ENCODE data around the gene ZNF160.
"Not testable (repeated sequence)": the region's sequence is repeated elsewhere in the genome, so short reads cannot be mapped to it uniquely, and the experiment has no call there.

The ZNF160 gene

DNA sequence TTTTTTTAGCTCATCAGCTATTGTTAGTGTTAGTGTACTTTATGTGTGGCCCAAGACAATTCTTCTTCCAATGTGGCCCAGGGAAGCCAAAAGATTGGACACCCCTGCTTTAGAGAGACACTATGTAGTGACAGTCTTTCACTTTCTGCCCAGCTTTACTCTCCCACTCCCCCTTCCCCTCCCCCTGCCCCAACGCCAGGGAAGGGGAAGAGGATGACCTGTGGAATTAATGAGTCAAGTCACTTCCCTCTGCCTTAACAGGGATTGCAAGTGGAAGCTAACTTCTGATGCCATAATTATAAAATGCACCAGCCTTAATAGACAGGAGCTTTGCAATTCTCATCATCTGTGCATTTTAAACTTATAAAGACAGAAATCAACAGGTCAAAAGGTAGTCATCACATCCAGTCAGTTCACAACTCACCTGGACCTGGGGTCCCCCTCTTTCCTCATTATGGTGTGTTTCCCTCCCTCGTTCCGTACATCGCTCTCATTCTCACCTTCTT lies 27.9 kb upstream of the ZNF160 start:
- TF ChIP-seq, protein P1, sequence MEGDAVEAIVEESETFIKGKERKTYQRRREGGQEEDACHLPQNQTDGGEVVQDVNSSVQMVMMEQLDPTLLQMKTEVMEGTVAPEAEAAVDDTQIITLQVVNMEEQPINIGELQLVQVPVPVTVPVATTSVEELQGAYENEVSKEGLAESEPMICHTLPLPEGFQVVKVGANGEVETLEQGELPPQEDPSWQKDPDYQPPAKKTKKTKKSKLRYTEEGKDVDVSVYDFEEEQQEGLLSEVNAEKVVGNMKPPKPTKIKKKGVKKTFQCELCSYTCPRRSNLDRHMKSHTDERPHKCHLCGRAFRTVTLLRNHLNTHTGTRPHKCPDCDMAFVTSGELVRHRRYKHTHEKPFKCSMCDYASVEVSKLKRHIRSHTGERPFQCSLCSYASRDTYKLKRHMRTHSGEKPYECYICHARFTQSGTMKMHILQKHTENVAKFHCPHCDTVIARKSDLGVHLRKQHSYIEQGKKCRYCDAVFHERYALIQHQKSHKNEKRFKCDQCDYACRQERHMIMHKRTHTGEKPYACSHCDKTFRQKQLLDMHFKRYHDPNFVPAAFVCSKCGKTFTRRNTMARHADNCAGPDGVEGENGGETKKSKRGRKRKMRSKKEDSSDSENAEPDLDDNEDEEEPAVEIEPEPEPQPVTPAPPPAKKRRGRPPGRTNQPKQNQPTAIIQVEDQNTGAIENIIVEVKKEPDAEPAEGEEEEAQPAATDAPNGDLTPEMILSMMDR (IDR thresholded peaks at IDR 0.05; ENCODE audit: low read depth, low read length): no peak
- DNase-seq (ENCODE audit: extremely low read depth, low read depth): no peak

- no peak for DNase-seq (ENCODE audit: extremely low read depth, low read depth)
Observed at GRCh38 chr19:53130506-53130905, 27.3 kb upstream of the ZNF160 start.

GRCh38 chr19:53126733-53127526 lies 23.7 kb upstream of the ZNF160 start:
- not testable (repeated sequence) for DNase-seq (ENCODE audit: extremely low read depth, low read depth)

More at GRCh38 chr19:53130506-53130905, 27.3 kb upstream of the ZNF160 start:
- TF ChIP-seq, protein P1 (IDR thresholded peaks at IDR 0.05; ENCODE audit: low read depth, low read length): no peak

GRCh38 chr19:53123400-53123799 lies 20.2 kb upstream of the ZNF160 start:
- TF ChIP-seq, protein P1 (IDR thresholded peaks at IDR 0.05; ENCODE audit: low read depth, low read length): no peak

DNA sequence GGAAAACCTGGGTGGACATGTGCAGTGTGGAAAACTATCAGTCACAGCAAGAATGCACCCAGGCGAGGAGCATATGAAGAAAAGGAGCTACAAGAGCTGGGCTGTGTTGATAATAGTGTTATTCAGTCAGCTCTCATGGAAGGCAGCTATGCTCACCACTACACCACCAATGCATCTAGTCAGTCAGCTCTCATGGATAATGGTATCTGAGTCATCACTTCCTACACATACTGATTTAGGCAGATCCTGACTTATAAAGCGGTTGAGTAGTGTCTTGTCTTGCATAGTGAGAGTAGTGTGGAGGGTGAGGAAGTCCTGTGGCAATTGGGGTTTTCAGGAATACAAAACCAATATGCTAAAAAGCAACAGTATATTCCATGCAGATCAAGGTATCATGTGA lies 9.1 kb upstream of the ZNF160 start:
- TF ChIP-seq, protein P1 (IDR thresholded peaks at IDR 0.05; ENCODE audit: low read depth, low read length): no peak
- no peak for DNase-seq (ENCODE audit: extremely low read depth, low read depth)

More at GRCh38 chr19:53123400-53123799, 20.2 kb upstream of the ZNF160 start:
- no peak for DNase-seq (ENCODE audit: extremely low read depth, low read depth)

- TF ChIP-seq, protein P1 (IDR thresholded peaks at IDR 0.05; ENCODE audit: low read depth, low read length): no peak
- DNase-seq (ENCODE audit: extremely low read depth, low read depth): no peak
Observed at GRCh38 chr19:53109527-53109926, 6.3 kb upstream of the ZNF160 start.

- TF ChIP-seq, protein P1 (IDR thresholded peaks at IDR 0.05; ENCODE audit: low read depth, low read length): no peak
- no peak for DNase-seq (ENCODE audit: extremely low read depth, low read depth)
Observed at GRCh38 chr19:53102756-53103233, 427 bp downstream of the ZNF160 start.

All from AG09319 (cell line).